Brain pericyte (primary cell): ENCODE data around the gene TNFRSF14.
"Not testable (repeated sequence)": the region's sequence is repeated elsewhere in the genome, so short reads cannot be mapped to it uniquely, and the experiment has no call there.

Experiments used
- DNase-seq: peaks from one replicate; pipeline ENCODE4 v3.0.0-alpha.2; 2012; ENCODE audit warnings: low read depth, low spot score

Gene TNFRSF14

DNA sequence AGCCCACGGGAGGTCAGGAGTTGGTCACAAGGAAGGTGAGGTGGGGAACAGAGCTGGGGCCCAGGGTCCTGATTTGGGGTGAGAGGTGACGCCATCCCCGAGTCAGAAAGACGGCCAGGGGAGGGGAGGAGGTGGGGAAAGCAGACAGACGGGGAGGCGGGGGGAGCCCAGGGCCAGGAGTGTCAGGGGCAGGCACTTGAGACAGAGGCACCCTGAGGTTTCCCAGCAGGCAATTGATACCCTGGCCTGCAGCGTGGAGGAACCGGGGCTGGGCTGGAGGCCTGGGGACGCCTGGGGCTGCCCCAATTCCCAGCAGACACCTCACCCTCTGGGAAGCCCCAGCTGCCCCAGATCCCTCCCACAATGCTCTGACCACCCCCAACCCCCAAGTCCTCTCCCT is 3.1 kb upstream of the TNFRSF14 start:
- not testable (repeated sequence) for DNase-seq

DNA sequence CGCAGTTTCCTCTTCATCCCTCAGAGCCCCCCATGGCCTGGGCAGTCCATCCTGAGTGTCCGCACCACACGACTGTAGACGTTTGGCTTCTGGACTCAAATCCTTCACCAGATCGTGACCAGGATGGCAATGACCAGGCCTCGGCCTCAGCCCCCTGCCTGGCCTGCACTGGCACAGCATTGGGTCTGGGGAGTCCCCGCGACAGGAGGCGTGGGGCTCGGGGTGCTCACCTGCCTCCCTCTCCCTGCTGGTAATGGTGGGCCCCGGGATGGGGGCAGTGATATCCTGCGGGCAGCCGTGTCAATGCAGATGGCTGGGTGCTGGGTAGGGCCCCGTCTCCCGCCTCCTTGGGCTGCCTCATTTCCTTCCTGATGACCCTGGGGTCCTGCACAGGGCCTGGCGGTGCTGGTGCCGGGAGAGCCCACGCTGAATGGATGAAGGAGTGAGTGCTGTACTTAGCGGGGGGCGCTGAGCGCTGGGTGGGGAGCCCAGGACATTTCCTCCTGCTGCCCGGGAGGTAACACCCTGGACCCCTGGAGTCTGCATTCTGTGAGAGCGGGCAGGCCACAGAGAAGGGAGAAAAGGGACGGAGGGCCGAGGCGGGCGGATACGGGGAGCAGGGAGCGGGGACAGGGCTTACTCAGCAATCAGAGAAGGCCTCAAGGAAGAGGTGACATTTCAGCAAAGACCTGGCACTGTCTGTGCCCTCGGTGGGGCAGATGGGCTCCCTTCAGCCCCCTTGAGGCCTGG is 2.1 kb upstream of the TNFRSF14 start:
- no peak for DNase-seq

DNA sequence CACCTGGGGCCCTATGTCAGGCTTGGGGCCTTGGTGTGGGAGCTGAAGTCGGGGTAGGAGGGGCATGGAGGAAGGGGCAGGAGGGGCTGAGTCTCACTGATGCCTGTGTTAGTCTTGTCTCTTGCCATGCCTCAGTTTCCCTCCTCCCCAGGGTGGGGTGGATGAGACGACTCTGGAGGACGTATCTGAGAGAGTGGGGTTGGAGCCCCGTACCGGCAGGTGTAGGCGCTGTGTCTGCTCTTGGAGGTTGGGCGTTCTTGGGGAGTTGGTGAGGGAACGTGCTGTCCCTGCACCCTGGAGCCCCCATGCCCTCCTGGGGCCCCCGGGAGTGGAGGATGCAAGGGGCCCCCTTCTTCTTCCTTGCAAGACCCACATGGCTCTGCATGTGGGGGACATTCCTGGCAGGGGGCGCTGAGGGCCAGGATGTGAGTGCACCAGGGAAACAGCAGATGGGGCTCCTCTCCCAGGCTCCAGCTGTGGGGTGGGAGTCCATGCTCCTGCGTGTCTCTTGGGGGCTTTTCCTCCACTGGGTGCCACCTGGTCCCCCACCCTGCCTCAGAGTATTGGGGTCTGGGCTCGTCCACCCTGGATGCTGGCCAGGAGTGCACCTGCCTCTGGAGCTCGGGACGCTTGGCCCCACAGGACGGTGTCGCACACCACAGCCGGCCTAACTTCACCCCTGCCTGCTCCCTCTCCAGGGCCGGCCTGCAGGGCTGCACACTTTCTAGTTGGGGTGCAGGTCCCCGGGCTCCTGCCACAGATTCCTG is 1.4 kb upstream of the TNFRSF14 start:
- no peak for DNase-seq

DNA sequence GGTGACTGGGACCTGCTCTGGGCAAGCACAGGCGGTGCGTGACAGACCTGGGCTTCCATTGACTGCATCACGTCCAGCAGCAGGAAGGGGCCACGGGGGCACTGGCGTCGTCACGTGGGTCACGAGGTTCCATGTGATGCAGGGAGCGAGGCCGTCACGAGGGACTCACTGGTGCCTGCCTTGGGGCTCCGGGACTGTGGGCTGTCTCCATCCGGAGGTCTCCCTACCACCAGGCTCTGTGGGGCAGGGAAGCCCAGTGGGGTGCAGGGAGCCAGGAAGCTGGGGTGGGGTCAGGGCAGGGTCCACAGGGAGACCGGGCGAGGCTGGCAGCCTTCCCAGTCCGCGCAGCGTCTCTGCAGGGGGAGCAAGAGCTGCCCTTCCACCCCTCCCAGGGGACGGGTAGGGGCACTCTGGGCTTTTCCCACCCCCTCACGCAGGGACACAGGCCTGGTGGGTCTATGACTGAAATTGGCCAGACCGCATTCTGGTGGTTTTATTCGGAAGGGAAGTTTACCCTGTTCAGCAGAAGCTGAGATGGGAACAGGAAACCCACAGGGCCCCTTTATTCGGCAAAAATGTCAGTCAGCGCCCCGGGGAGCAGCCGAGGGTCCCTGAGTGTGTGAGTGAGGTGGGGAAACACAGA is 416 bp upstream of the TNFRSF14 start:
- peak; percentile 84 for DNase-seq

DNA sequence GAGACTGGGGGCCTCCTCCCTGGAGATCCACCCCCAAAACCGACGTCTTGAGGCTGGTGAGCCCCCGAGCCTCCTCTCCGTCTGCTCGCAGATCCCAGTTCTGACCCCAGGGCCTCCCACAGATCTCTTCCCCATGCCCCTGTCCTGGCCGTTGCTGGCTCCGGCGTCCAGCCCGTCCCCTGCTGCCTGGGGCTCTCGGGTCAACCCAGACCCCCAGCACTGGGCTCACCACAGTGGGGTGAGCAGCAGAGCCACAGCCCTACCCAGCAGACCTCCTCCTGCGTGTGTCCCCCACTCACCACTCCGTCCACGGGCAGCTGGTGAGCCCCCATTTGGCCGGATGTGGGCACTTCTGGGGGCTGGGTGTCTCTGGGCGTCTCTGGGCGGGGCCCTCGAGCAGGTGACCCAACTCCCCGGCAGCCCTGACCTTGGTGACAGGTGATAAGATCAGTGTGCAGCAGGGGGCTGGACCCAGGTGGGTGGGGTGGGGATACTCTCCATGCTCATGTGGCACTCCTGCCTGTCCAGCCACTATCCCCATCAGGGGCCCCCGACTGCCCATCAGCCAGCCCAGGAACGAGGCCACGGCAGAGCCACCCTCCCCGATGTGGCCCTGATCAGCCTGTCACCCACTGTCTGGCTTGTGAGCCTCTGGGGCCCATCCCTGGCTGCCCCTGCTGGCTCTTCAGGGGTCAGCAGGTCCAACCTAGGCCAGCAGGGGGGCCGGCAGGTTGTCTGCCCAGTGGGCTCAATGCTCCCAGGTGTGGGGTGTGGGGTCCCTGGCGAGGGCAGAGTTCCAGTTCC is 709 bp downstream of the TNFRSF14 start:
- no peak for DNase-seq

DNA sequence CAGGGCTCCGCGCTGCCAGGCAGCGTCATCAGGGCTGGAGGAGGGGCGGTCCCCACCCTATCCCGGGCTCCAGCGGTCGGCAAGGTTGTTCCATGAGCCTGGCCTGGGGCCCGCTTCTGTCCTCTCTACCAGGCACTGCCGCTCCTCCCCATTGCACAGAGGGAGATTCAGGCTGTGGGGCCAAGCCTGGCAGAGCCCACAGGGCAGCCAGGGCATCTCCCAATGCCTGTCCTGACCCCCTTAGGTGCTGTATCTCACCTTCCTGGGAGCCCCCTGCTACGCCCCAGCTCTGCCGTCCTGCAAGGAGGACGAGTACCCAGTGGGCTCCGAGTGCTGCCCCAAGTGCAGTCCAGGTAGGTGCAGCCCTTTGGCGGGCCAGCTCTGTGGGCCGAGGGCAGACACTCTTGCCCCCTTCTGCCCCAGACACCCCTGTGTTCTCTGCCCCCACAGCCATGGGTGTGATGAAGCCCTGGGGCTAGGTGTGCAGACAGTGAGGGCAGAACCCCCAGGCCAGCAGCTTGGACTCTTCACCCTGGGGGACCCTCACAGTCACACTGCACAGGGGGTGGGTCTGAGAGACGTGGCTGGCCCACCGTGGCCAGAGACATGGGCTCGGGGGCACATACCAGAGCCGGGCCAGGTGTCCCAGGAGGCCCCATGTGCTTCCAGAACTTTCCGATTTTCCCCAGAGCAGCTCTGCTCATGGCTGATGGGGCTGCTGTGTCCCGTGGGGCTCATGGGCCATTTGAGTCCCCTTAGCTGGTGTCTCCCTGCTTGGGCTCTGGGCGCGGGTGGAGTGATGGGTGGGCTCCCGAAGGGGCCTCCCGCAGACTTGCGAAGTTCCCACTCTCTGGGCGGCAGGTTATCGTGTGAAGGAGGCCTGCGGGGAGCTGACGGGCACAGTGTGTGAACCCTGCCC is 1.6 kb downstream of the TNFRSF14 start:
- DNase-seq, result no peak

DNA sequence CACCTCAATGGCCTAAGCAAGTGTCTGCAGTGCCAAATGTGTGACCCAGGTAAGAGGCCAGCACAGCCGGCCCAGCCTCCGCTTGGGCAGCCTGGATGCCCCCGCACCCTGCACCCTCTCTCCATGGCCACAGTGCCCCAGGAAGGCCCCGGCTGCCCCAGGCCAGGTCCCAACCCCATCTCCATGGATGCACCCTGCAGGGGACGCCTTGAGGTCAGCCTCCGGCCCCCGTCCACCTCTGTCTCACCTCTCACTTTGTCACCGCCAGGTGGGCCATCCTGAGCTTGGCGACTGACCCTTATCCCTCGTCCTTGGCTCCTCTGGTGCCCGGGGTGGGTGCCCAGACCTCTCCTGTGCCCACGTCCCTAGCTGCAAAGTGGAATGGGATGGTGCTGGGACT is 2.2 kb downstream of the TNFRSF14 start:
- DNase-seq, result no peak

DNA sequence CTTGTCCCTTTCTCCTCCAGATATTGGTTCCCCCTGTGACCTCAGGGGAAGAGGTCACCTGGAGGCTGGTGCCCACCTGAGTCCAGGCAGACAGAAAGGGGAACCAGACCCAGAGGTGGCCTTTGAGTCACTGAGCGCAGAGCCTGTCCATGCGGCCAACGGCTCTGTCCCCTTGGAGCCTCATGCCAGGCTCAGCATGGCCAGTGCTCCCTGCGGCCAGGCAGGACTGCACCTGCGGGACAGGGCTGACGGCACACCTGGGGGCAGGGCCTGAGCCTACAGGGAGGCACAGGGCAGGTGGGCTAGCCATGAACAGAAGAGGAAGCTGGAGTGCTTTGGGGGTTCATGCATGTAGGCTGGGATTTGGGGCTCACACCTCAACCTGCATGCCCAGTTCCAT is 2.7 kb downstream of the TNFRSF14 start:
- no peak for DNase-seq

DNA sequence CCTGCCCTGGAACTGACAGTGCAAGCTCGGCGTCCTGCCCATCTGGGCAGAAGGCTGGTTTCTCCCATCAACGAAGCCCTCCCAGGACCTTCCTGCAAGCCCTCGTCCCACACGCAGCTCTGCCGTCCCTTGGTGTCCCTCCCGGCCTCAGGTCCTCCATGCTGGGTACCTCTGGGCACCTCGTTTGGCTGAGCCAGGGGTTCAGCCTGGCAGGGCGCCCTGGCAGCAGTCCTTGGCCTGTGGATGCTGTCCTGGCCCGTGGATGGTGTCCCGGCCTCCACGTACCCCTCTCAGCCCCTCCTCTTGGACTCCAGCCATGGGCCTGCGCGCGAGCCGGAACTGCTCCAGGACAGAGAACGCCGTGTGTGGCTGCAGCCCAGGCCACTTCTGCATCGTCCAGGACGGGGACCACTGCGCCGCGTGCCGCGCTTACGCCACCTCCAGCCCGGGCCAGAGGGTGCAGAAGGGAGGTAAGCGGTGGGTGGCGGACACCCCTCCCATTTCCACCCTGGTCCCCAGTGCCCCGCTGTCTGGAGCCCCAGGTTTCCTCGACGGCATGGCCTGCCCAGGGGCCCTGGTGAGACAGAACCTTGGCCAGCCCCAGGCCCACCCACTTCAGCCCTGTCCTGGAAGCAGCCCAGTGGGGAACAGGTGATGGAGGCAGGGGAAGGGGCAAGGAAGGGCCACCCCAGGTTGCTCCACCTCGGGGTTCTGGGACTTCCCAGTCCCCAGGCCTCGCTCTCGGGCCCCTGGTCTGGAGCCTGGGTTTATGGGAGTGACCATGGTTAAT is 3.5 kb downstream of the TNFRSF14 start:
- no peak for DNase-seq

DNA sequence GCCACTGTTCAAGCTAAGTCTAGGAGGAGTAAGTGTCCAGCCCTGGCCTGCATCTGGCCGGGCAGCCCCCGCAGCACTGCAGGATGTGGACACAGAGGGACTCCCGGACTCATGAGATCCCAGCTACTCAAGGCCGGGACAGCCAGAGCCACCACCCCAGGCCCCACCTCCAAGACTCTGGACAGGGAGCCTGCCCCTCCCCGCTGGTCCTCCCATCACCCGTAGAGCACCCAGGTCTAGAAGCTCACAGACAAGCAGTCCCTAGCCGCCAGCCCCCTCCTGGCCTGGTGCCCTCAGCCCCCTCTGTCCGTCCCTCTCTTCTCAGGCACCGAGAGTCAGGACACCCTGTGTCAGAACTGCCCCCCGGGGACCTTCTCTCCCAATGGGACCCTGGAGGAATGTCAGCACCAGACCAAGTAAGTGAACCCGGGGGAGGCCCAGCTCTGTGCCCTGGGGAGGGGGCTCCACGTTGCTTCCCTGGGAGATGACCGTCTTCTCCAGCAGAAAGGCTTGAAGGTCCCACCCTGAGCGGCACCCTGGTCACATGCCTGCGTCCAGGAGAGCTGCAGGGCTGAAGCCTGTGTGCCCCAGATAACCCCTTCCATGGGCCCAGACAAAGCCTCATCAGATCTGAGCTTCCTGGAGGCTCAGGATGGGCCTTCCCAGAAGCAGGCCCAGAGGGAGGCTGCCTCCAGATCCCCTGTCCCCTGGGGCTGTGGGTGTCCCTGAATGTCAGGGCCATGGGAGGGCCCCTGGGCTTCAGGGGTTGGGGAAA is 4.3 kb downstream of the TNFRSF14 start:
- DNase-seq, result no peak

DNA sequence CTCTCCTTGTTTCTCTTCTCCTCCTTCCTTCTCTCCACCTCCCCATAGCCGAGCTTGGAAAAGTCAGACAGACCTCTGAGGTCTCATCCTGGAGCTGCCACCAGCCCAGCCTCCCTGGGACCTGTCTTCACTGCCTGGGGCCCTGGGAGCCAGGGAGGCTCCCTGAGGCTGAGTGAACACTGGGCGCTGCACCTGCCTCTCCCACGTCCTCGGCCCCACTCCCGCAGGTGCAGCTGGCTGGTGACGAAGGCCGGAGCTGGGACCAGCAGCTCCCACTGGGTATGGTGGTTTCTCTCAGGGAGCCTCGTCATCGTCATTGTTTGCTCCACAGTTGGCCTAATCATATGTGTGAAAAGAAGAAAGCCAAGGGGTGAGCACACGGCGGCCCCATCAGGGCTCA is 5.3 kb downstream of the TNFRSF14 start:
- DNase-seq, result no peak

DNA sequence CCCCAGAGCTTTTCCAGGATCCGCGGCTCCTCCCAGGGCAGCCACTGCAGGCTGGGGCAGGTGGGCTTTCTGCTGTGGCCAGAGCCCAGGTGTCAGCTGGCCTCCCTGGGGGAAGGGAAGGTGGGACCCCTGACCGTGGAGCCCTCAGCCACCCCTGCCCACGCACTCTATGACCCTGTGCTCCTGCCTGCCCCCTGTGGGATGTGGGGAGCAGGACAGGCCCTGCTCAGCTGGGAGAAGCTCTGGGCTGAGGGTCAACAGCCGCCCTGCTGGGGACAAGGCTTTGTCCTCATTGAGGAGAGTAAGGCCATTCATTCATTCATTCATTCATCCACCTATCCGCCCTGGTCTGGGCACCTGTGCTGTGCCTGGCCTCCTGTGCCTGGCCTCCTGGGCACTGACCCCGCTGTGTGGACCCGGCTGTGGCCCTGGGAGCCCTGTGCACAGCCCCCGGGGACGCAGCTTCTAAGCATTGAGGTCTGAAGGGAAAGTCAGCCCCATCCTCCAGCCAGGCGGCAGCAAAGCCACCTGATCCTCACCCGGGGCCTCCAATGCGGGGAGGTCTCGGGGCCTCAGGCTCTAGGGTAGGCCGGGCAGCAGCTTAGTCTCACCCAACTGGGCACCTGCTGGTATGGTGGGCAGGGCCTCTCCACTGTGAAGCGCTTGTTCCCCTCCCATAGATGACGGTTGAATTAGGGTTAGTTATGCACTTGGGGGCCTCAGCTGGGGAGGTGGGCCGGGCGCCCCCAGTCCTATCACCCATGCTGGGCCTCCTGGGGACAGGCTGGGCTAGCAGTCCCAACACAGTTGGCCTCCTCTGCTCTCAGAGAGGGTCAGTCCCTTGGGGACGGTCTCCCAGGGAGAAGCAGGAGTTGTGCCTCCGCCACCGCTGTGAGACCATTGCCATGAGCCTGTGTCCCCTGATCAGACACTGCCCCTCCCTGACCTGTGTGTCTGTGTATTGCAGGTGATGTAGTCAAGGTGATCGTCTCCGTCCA is 6.0 kb downstream of the TNFRSF14 start:
- no peak for DNase-seq

DNA sequence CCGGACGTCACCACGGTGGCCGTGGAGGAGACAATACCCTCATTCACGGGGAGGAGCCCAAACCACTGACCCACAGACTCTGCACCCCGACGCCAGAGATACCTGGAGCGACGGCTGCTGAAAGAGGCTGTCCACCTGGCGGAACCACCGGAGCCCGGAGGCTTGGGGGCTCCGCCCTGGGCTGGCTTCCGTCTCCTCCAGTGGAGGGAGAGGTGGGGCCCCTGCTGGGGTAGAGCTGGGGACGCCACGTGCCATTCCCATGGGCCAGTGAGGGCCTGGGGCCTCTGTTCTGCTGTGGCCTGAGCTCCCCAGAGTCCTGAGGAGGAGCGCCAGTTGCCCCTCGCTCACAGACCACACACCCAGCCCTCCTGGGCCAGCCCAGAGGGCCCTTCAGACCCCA is 7.0 kb downstream of the TNFRSF14 start:
- DNase-seq, result no peak

DNA sequence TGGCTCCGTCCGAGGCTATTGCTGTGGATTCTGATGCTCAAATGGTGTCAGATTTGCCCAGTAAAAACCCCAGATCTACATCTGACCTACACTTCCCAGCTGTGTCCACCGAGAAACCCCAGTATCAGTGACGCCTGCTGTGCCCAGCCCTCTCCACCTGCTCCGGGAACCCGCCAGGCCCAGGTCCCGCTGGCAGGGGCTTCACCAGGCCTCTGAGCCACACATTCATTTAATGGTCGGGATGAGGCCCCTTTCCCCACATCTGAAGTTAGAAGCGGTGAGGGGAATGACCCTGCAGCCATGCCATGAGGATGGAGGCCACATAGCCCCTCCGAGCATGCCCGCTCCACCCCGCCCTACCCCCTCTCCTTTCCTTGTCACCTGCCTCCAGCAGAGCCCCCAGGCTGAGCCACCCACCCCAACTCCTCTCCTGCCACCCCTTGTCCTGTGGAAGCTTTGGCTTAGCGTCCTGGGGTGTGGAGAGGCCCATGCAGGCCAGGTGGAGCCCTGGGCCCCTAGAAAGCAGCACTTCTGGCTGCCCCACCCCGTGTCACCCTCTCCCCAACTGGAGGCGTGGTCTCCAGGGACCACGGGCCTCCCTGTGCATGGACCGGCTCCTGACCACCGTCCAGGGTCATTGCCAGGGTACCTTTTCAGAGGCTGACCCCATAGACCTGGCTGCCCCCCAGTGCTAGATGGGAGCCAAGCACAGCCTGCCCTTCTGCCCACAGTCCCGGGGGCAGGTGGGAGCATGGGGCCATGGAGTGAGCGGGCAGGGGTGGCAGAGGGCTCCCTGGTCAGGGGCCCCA is 8.0 kb downstream of the TNFRSF14 start:
- no peak for DNase-seq

DNA sequence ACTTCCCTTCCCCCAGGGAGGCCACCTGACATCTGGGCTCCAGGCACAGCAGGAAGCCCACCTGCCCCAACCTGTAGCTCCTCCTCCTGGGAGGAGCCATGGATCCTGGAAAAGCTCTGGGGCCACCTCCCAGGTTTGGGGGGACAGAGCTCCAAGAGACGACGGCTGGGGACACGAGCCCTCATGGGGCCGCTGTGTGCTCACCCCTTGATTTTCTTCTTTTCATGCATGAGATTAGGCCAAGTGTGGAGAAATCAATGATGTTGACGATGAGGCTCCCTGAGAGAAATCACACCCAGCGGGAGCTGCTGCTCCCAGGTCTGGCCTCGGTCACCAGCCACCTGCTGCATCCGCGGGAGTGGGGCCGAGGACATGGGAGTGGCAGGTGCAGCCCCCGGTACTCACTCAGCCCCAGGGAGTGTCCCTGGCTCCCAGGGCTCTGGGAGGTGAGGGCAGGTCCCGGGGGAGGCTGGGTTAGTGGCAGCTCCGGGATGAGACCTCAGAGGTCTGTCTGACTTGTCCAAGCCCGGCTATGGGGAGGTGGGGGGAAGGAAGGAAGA is 8.7 kb downstream of the TNFRSF14 start:
- no peak for DNase-seq

DNA sequence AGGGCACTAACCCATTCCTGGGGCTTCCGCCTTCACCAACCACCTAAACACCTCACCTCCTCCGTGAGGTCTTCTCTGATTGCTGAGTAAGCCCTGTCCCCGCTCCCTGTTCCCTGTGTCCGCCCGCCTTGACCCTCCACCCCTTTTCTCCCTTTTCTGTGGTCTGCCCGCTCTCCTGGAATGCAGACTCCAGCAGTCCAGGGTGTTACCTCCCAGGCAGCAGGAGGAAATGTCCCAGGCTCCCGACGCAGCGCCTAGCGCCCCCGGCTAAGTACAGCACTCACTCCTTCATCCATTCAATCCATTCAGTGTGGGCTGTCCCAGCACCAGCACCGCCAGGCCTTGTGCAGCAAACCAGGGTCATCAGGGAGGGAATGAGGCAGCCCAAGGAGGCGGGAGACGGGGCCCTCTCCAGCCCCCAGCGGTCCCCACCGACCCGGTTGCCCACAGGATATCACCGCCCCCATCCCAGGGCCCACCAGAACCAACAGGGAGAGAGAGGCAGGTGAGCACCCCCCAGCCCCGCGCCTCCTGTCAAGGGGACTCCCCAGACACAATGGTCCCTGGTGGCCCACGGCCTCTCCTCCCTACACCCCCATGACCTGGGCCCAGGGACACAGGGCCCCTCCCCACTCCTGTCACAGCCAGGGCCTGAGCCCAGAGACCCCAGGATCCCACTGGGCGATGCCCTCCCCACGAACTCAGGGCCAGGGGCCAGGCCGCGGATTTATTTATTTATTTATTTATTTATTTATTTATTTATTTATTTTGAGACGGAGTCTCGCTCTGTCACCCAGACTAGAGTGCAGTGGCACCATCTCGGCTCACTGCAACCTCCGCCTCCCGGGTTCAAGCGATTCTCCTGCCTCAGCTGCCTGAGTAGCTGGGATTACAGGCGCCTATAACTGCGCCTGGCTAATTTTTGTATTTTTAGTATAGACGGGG is 10.2 kb downstream of the TNFRSF14 start:
- no peak for DNase-seq
